Measurements from ENCODE around the gene RBM14. TPM values are rescaled to one million over a fixed set of nuclear protein-coding genes. Genes with fewer than 3 reads are reported as not detected.

Gene RBM14
- total and polyA plus RNA-seq, 8 donors, result 64.2 to 94.1 (median 88.3) TPM

DNA sequence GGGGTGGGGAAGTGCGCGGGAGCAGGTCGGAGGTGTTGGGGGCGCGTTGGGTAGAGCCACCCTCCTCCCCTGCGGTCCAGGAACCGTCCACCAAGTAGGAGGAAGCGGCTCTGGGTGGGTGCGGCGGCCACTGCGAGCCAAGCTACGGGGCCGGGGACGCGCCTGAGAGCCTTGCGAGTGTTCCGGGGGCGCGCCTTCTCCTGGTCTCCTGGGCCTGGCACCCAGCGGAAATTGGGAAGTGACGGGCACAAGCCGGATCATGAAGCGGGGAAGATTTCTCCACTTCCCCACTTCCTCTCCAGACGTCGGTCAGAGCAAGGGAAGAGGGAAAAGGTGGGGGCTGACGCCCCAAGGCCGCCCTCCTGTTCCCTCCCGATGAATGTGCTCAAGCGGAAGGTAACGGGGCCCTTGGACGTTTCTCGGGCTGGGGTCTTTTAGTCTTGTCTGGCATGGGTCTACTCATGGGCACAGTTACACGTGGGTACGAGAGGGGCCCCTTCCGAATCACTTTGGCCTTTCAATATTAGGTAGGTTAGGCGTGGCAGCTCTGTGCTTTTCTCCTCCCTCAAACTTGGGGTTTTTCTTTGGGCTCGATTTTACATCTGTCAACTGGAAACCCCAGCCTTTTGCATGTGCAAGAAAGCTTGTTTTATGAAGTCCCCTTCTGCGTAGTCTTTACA is 865 bp downstream of the RBM14 start:
- peak overlapping the region; percentile 93 to 98 for H3K27ac ChIP-seq
- DNase-seq (peak in 2 of 4 donors; percentile 86 to 93), ATAC-seq (peak; percentile 61)
- H3K36me3 ChIP-seq, result peaks cover 0 to 8% of the 10 kb centered on the region in 2 donors
- H3K4me3 ChIP-seq, result peak overlapping the region; percentile 86 to 90
- TF ChIP-seq, protein P1, sequence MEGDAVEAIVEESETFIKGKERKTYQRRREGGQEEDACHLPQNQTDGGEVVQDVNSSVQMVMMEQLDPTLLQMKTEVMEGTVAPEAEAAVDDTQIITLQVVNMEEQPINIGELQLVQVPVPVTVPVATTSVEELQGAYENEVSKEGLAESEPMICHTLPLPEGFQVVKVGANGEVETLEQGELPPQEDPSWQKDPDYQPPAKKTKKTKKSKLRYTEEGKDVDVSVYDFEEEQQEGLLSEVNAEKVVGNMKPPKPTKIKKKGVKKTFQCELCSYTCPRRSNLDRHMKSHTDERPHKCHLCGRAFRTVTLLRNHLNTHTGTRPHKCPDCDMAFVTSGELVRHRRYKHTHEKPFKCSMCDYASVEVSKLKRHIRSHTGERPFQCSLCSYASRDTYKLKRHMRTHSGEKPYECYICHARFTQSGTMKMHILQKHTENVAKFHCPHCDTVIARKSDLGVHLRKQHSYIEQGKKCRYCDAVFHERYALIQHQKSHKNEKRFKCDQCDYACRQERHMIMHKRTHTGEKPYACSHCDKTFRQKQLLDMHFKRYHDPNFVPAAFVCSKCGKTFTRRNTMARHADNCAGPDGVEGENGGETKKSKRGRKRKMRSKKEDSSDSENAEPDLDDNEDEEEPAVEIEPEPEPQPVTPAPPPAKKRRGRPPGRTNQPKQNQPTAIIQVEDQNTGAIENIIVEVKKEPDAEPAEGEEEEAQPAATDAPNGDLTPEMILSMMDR (IDR thresholded peaks at IDR 0.05), result no peak
- H3K9me3 ChIP-seq, result no peaks in the 10 kb centered on the region
- intact Hi-C loops (cut with DNase I), result no loop called here
- no peaks in the 10 kb centered on the region for H3K27me3 ChIP-seq
- H3K4me1 ChIP-seq, result peaks cover 10 to 58% of the 10 kb centered on the region in 2 donors

DNA sequence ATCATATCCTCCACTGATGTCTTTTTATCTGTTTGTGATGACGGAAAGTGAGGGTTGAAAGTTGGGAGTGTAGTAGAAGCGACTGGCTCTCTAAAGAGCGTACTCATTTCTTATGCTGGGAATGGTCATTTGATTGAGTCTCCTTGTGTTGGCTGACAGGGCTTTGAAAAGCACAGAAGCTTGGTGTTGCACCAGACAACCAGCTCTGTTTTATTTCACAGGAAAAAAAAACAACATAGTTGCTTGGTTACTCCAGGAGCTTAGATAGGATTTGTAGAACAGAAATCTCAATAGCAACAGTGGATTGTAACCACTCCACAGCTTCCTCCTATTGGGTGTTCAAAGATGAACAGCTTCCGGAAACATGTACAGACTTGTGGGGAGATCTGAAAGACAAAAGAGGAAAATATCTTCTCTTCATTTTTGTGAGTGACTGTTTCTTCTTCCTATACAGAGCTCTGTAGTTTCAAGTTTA is 2.7 kb downstream of the RBM14 start:
- Histone ChIP-seq H3K9me3 (no peaks in the 10 kb centered on the region), H3K4me1 (peaks cover 10 to 73% of the 10 kb centered on the region in 2 donors), H3K27me3 (no peaks in the 10 kb centered on the region), H3K36me3 (peaks cover 0 to 26% of the 10 kb centered on the region in 2 donors), H3K4me3 (peak overlapping the region; percentile 86 to 90), H3K27ac (peak overlapping the region; percentile 41 to 98)
- TF ChIP-seq, protein P1 (IDR thresholded peaks at IDR 0.05), result no peak
- intact Hi-C loops (cut with DNase I), result no loop called here
- DNase-seq, result peak in 1 of 4 donors; percentile 49
- peak; percentile 1 for ATAC-seq

DNA sequence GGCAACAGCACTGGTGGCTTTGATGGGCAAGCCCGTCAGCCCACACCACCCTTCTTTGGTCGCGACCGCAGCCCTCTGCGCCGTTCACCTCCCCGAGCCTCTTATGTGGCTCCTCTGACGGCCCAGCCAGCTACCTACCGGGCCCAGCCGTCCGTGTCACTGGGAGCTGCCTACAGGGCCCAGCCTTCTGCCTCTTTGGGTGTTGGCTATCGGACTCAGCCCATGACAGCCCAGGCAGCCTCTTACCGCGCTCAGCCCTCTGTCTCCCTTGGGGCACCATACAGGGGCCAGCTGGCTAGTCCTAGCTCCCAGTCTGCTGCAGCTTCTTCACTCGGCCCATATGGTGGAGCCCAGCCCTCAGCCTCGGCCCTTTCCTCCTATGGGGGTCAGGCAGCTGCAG is 8.0 kb downstream of the RBM14 start:
- TF ChIP-seq, protein P1 (IDR thresholded peaks at IDR 0.05), result no peak
- Histone ChIP-seq H3K4me3 (no peak overlapping the region), H3K27ac (no peak overlapping the region), H3K4me1 (peaks cover 0 to 60% of the 10 kb centered on the region in 2 donors), H3K27me3 (no peaks in the 10 kb centered on the region), H3K9me3 (no peaks in the 10 kb centered on the region), H3K36me3 (peaks cover 0 to 80% of the 10 kb centered on the region in 2 donors)
- DNase-seq, result no peak
- ATAC-seq, result no peak
- intact Hi-C loops (cut with DNase I), result no loop called here

DNA sequence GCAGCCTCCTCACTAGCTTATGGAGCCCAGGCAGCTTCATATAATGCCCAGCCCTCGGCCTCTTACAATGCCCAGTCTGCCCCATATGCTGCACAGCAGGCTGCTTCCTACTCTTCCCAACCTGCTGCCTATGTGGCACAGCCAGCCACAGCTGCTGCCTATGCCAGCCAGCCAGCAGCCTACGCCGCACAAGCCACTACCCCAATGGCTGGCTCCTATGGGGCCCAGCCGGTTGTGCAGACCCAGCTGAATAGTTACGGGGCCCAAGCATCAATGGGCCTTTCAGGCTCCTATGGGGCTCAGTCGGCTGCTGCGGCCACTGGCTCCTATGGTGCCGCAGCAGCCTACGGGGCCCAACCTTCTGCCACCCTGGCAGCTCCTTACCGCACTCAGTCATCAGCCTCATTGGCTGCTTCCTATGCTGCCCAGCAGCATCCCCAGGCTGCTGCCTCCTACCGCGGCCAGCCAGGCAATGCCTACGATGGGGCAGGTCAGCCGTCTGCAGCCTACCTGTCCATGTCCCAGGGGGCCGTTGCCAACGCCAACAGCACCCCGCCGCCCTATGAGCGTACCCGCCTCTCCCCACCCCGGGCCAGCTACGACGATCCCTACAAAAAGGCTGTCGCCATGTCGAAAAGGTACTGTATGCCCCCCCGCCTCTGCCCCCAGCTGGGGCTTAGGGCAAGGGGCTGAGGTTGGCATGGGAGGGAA is 8.8 kb downstream of the RBM14 start:
- TF ChIP-seq, protein P1 (IDR thresholded peaks at IDR 0.05), result no peak
- no peaks in the 10 kb centered on the region for H3K27me3 ChIP-seq
- ATAC-seq, result no peak
- intact Hi-C loops (cut with DNase I), result no loop called here
- no peaks in the 10 kb centered on the region for H3K9me3 ChIP-seq
- DNase-seq, result no peak
- peaks cover 0 to 53% of the 10 kb centered on the region in 2 donors for H3K4me1 ChIP-seq
- no peak overlapping the region for H3K4me3 ChIP-seq
- H3K36me3 ChIP-seq, result peaks cover 0 to 87% of the 10 kb centered on the region in 2 donors
- H3K27ac ChIP-seq, result no peak overlapping the region

DNA sequence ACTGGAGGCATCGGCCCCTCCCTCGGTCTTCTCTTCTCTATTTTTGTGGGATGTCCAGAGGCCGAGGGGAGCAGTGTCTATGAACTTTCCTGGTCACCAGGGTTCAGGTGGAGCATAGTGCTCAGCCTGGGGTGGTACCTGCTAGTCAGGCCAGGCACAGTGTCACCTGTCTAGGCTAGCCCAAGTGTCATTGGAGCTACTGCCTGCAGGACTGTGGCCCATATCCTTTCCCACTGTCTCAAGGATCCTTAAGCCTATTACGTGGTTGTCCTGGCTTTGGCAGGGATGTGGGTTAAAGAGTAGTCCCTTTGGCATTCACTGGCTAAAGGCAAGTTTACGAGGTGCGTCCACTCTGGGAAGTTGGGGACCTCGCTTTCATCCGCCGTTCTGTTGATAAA is 9.3 kb downstream of the RBM14 start:
- H3K27ac ChIP-seq, result no peak overlapping the region
- ATAC-seq (no peak), DNase-seq (no peak)
- no peak overlapping the region for H3K4me3 ChIP-seq
- no peaks in the 10 kb centered on the region for H3K9me3 ChIP-seq
- TF ChIP-seq, protein P1 (IDR thresholded peaks at IDR 0.05), result no peak
- H3K27me3 ChIP-seq, result no peaks in the 10 kb centered on the region
- intact Hi-C loops (cut with DNase I), result no loop called here
- H3K36me3 ChIP-seq, result peaks cover 0 to 93% of the 10 kb centered on the region in 2 donors
- H3K4me1 ChIP-seq, result peaks cover 0 to 48% of the 10 kb centered on the region in 2 donors

Measured in left lung (tissue), 10 donors.